CD4-positive, alpha-beta memory T cell (primary cell): ENCODE measurements around the gene LRRC8E. TPM values are rescaled to one million over a fixed set of nuclear protein-coding genes. Genes with fewer than 3 reads are reported as not detected.
A peak's percentile ranks its signal among the peaks of the same experiment; 100 is the strongest.

Experiments
- CTCF ChIA-PET: fragments of 350-600 bp; sonication (Branson Sonifier 250); formaldehyde crosslinking; loops from one replicate; lab custom pipeline; 2021; ENCODE audit warnings: inconsistent platforms; ENCODE audit not compliant: partially characterized antibody; lab: Charles Lee
- POLR2A ChIA-PET: fragments of 350-600 bp; sonication (Branson Sonifier 250); formaldehyde crosslinking; loops from one replicate; lab custom pipeline; 2021; ENCODE audit not compliant: partially characterized antibody; lab: Charles Lee
- DNase-seq, 5 donors: peaks; one replicate each; pipeline versions ENCODE4 v3.0.0 to v3.0.0-alpha.2; 2020 to 2022; ENCODE audit warnings: mixed read lengths in 1 of 5
- H3K27ac ChIP-seq: one replicate; pipeline ENCODE4 v1.7.0; 2013; ENCODE audit warnings: low read depth, low read length
- H3K27me3 ChIP-seq: 2 replicates; pipeline ENCODE4 v1.7.0; 2013; ENCODE audit warnings: mild to moderate bottlenecking, low read length, moderate library complexity; ENCODE audit not compliant: insufficient read depth
- H3K36me3 ChIP-seq: 2 replicates; pipeline ENCODE4 v1.7.0; 2013; ENCODE audit warnings: mild to moderate bottlenecking, low read length, moderate library complexity; ENCODE audit not compliant: insufficient read depth
- H3K4me1 ChIP-seq: 2 replicates; pipeline ENCODE4 v1.7.0; 2013; ENCODE audit warnings: mild to moderate bottlenecking, low read length, moderate library complexity; ENCODE audit not compliant: insufficient read depth
- H3K4me3 ChIP-seq, 2 donors: one replicate each; pipeline ENCODE4 v1.7.0; 2013; ENCODE audit warnings: low read length in 2 of 2, mild to moderate bottlenecking in 1 of 2
- H3K9me3 ChIP-seq, 2 donors: one replicate each; pipeline ENCODE4 v1.7.0; 2013; ENCODE audit warnings: low read length in 2 of 2, control low read depth in 1 of 2; ENCODE audit not compliant: control insufficient read depth in 1 of 2
- H3K27ac Mint-ChIP-seq, 7 donors: one replicate each; pipeline ENCODE4 v1.8.0; 2020 to 2021; ENCODE audit warnings: mixed read lengths in 7 of 7, mild to moderate bottlenecking in 6 of 7, inconsistent platforms in 3 of 7, moderate library complexity in 3 of 7
- H3K27me3 Mint-ChIP-seq, 2 donors: one replicate each; pipeline ENCODE4 v1.8.0; 2020 to 2021; ENCODE audit warnings: mixed read lengths in 2 of 2
- H3K36me3 Mint-ChIP-seq, 2 donors: one replicate each; pipeline ENCODE4 v1.8.0; 2020 to 2021; ENCODE audit warnings: mixed read lengths in 2 of 2, inconsistent platforms in 1 of 2, mild to moderate bottlenecking in 1 of 2
- H3K4me1 Mint-ChIP-seq, 4 donors: one replicate each; pipeline ENCODE4 v1.8.0; 2020 to 2021; ENCODE audit warnings: mixed read lengths in 4 of 4, mild to moderate bottlenecking in 1 of 4
- H3K4me3 Mint-ChIP-seq, 8 donors: one replicate each; pipeline ENCODE4 v1.8.0; 2020 to 2021; ENCODE audit warnings: mixed read lengths in 8 of 8, mild to moderate bottlenecking in 7 of 8, moderate library complexity in 6 of 8, inconsistent platforms in 3 of 8
- H3K9me3 Mint-ChIP-seq, 8 donors: one replicate each; pipeline ENCODE4 v1.8.0; 2020 to 2021; ENCODE audit warnings: mixed read lengths in 8 of 8, mild to moderate bottlenecking in 5 of 8, inconsistent platforms in 3 of 8, moderate library complexity in 1 of 8
- intact Hi-C: fragments of 100-400 bp; cut with micrococcal nuclease; formaldehyde crosslinking; loops from one replicate; pipeline ENCODE4 v1.15.1; 2023
- polyA plus RNA-seq, 2 donors: library from polyadenylated mRNA; unstranded; fragments of 300-500 nt; fragmentation: Illumina TruSeq; gene quantifications; one replicate each; pipeline ENCODE4 v1.2.3, GENCODE V29; 2021
- total RNA-seq, 2 experiments: library from RNA; stranded (reverse); gene quantifications; one replicate each; pipeline ENCODE4 v1.2.3, GENCODE V29; 2021

LRRC8E gene
- total and polyA plus RNA-seq, 4 experiments from 2014 or later: not detected

DNA sequence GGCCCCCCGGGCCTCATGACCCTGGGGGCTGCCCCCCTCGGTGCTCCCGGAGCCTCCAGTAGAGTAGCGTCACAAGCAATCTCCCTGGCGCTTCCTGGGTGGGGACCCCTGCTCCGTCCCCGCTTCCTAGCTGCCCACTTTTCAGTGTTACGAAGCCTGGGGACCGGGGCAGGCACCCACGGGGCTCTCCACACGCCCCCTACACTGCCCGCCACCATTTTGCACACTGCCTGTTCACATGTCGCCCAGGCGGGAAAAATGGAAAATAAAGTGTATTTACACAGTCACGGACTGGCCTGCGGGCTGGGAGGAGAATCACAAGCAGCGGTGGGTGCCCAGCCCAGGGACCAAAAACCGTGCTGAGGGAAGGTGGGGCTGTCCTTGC, 23.6 kb upstream of the LRRC8E start:
- Mint-ChIP-seq H3K27me3 (no peaks in the 10 kb centered on the region), H3K36me3 (no peaks in the 10 kb centered on the region), H3K27ac (peak overlapping the region in 1 of 7 donors; percentile 82), H3K9me3 (no peaks in the 10 kb centered on the region), H3K4me3 (peak overlapping the region in 2 of 8 donors; percentile 8 to 89), H3K4me1 (peaks cover 8 to 33% (median 18%) of the 10 kb centered on the region in 4 donors)
- H3K9me3 ChIP-seq: no peaks in the 10 kb centered on the region
- H3K4me1 ChIP-seq: peaks cover 35% of the 10 kb centered on the region
- H3K4me3 ChIP-seq: no peak overlapping the region
- no peak for DNase-seq
- ChIA-PET POLR2A (interaction anchor here (0.6 kb wide), 1 partner anchor 77 kb away, joined by 3 read pairs; no protein-coding TSS in a partner anchor), CTCF (interaction anchor here (1.1 kb wide), 1 partner anchor 12 kb away, joined by 4 read pairs; no protein-coding TSS in a partner anchor)
- intact Hi-C loops: no loop called here
- H3K36me3 ChIP-seq: no peaks in the 10 kb centered on the region
- H3K27me3 ChIP-seq: peaks cover 7% of the 10 kb centered on the region
- no peak overlapping the region for H3K27ac ChIP-seq

DNA sequence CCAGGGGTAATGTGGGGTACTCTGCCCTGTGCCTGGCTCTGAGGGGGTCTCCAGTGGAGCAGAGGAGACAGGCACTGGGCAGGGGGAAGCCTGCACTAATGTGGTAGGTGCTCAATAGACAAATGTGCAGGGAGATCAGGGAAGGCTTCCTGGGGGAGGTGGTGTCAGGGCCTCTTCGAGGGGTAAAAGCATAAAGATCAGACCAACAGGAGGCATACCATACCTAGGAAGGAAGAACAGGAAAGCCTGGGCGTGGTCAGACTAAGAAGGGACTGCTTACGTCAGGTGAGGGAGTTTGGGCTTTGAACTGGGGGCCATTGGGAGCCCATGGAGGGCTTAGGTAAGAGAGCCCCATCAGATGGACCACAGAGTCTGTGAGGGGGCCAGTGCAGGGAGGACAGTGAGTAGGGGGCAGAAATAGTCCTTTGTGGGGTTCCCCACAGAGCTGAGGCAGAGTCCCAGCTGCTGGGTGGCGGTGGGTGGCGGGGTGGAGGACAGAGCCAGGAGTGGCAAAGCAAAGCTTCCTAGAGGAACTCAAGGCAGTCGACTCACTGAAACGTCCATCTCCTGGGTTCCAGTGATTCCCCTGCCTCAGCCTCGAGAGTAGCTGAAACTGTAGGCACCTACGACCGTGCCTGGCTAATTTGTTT, 22.9 kb upstream of the LRRC8E start:
- peaks cover 10 to 33% (median 19%) of the 10 kb centered on the region in 4 donors for H3K4me1 Mint-ChIP-seq
- Histone ChIP-seq H3K27me3 (peaks cover 7% of the 10 kb centered on the region), H3K36me3 (no peaks in the 10 kb centered on the region), H3K9me3 (no peaks in the 10 kb centered on the region), H3K4me1 (peaks cover 41% of the 10 kb centered on the region), H3K4me3 (no peak overlapping the region), H3K27ac (no peak overlapping the region)
- CTCF ChIA-PET: interaction anchor here (2.1 kb wide), 1 partner anchor 12 kb away, joined by 9 read pairs; no protein-coding TSS in a partner anchor
- peak overlapping the region; percentile 35 to 89 (median 66) for H3K4me3 Mint-ChIP-seq
- H3K36me3 Mint-ChIP-seq: no peaks in the 10 kb centered on the region
- H3K27ac Mint-ChIP-seq: peak overlapping the region; percentile 33 to 94 (median 82)
- intact Hi-C loops: no loop called here
- POLR2A ChIA-PET: interaction anchor here (1.1 kb wide), 1 partner anchor 79 kb away, joined by 3 read pairs; no protein-coding TSS in a partner anchor
- no peaks in the 10 kb centered on the region for H3K9me3 Mint-ChIP-seq
- no peak for DNase-seq
- H3K27me3 Mint-ChIP-seq: no peaks in the 10 kb centered on the region

GRCh38 chr19:7866399-7867091, 21.8 kb upstream of the LRRC8E start:
- intact Hi-C loops: no loop called here

GRCh38 chr19:7867092-7867844, 21.0 kb upstream of the LRRC8E start:
- H3K4me3 Mint-ChIP-seq: no peak overlapping the region
- Histone ChIP-seq H3K27me3 (no peaks in the 10 kb centered on the region), H3K9me3 (no peaks in the 10 kb centered on the region), H3K4me3 (no peak overlapping the region), H3K4me1 (peaks cover 36% of the 10 kb centered on the region), H3K27ac (no peak overlapping the region), H3K36me3 (no peaks in the 10 kb centered on the region)
- intact Hi-C loops: no loop called here
- peak overlapping the region in 2 of 7 donors; percentile 36 to 91 for H3K27ac Mint-ChIP-seq
- H3K27me3 Mint-ChIP-seq: peaks cover 0 to 11% of the 10 kb centered on the region in 2 donors
- DNase-seq: no peak
- no peaks in the 10 kb centered on the region for H3K9me3 Mint-ChIP-seq
- peaks cover 21 to 43% (median 30%) of the 10 kb centered on the region in 4 donors for H3K4me1 Mint-ChIP-seq
- ChIA-PET POLR2A (no interaction called here), CTCF (interaction anchor here (2.1 kb wide), 1 partner anchor 14 kb away, joined by 9 read pairs; no protein-coding TSS in a partner anchor)
- no peaks in the 10 kb centered on the region for H3K36me3 Mint-ChIP-seq

More at GRCh38 chr19:7866399-7867091, 21.8 kb upstream of the LRRC8E start:
- Mint-ChIP-seq H3K4me3 (peak overlapping the region in 1 of 8 donors; percentile 6), H3K9me3 (no peaks in the 10 kb centered on the region), H3K27me3 (peaks cover 0 to 4% of the 10 kb centered on the region in 2 donors), H3K36me3 (no peaks in the 10 kb centered on the region), H3K27ac (peak overlapping the region in 2 of 7 donors; percentile 31 to 36), H3K4me1 (peaks cover 14 to 36% (median 25%) of the 10 kb centered on the region in 4 donors)
- H3K27ac ChIP-seq: no peak overlapping the region
- no peaks in the 10 kb centered on the region for H3K27me3 ChIP-seq
- no peak for DNase-seq
- ChIA-PET CTCF (interaction anchor here (2.1 kb wide), 1 partner anchor 13 kb away, joined by 9 read pairs; no protein-coding TSS in a partner anchor), POLR2A (interaction anchor here (1.1 kb wide), 1 partner anchor 77 kb away, joined by 3 read pairs; no protein-coding TSS in a partner anchor)
- peaks cover 39% of the 10 kb centered on the region for H3K4me1 ChIP-seq
- H3K36me3 ChIP-seq: no peaks in the 10 kb centered on the region
- no peak overlapping the region for H3K4me3 ChIP-seq
- no peaks in the 10 kb centered on the region for H3K9me3 ChIP-seq

- Mint-ChIP-seq H3K4me3 (peak overlapping the region; percentile 73 to 88 (median 79)), H3K4me1 (peaks cover 21 to 48% (median 33%) of the 10 kb centered on the region in 4 donors), H3K27me3 (peaks cover 3 to 15% of the 10 kb centered on the region in 2 donors), H3K27ac (peak overlapping the region in 6 of 7 donors; percentile 43 to 93 (median 88)), H3K36me3 (no peaks in the 10 kb centered on the region), H3K9me3 (no peaks in the 10 kb centered on the region)
- peak in 1 of 5 donors; percentile 60 for DNase-seq
- peaks cover 39% of the 10 kb centered on the region for H3K4me1 ChIP-seq
- H3K9me3 ChIP-seq: no peaks in the 10 kb centered on the region
- no peaks in the 10 kb centered on the region for H3K27me3 ChIP-seq
- ChIA-PET POLR2A (interaction anchor here (0.6 to 2.2 kb wide), 6 partner anchors 35 to 520 kb away, joined by 3 to 29 read pairs (median 10); partner anchors contain the start of genes ARHGEF18, MAP2K7, SNAPC2 and TIMM44), CTCF (interaction anchor here (1.6 to 2.2 kb wide), 8 partner anchors 10 to 300 kb away, joined by 5 to 33 read pairs (median 16); partner anchors contain the start of genes MAP2K7 and SNAPC2)
- H3K4me3 ChIP-seq: peak overlapping the region; percentile 28 to 75
- H3K36me3 ChIP-seq: no peaks in the 10 kb centered on the region
- intact Hi-C loops: no loop called here
- H3K27ac ChIP-seq: peak overlapping the region; percentile 61
Observed at GRCh38 chr19:7868326-7868670, 20.0 kb upstream of the LRRC8E start.

- ChIA-PET CTCF (interaction anchor here (0.8 to 2.2 kb wide), 21 partner anchors 9 to 419 kb away, joined by 3 to 33 read pairs (median 6); partner anchors contain the start of genes MAP2K7, PET100, SNAPC2 and TIMM44), POLR2A (interaction anchor here (0.6 to 2.2 kb wide), 18 partner anchors 8 to 800 kb away, joined by 3 to 29 read pairs (median 4); partner anchors contain the start of genes ARHGEF18, MAP2K7, SNAPC2 and TIMM44)
- Histone ChIP-seq H3K4me1 (peaks cover 43% of the 10 kb centered on the region), H3K9me3 (no peaks in the 10 kb centered on the region), H3K4me3 (peak overlapping the region; percentile 28 to 75), H3K27me3 (no peaks in the 10 kb centered on the region), H3K27ac (peak overlapping the region; percentile 61), H3K36me3 (no peaks in the 10 kb centered on the region)
- peak; percentile 85 to 95 (median 92) for DNase-seq
- peak overlapping the region; percentile 83 to 96 (median 91) for H3K27ac Mint-ChIP-seq
- H3K36me3 Mint-ChIP-seq: no peaks in the 10 kb centered on the region
- intact Hi-C loops: loop anchor here (1.0 kb wide), 3 partner anchors 34 to 51 kb away; partner anchors contain the start of genes MAP2K7 and SNAPC2
- H3K4me1 Mint-ChIP-seq: peaks cover 21 to 48% (median 36%) of the 10 kb centered on the region in 4 donors
- H3K27me3 Mint-ChIP-seq: peaks cover 5 to 17% of the 10 kb centered on the region in 2 donors
- H3K4me3 Mint-ChIP-seq: peak overlapping the region; percentile 73 to 88 (median 80)
- H3K9me3 Mint-ChIP-seq: no peaks in the 10 kb centered on the region
Observed at GRCh38 chr19:7868671-7869452, 19.4 kb upstream of the LRRC8E start.
